GM19463 (cell line): Measurements from ENCODE around the gene CNTNAP4.

Experiments
- ATAC-seq: cut with Tn5 transposase; IDR thresholded peaks from one replicate; pipeline ENCODE4 v1.9.1; 2021; ENCODE audit warnings: mild to moderate bottlenecking, moderate library complexity; ENCODE audit not compliant: unreplicated experiment

The CNTNAP4 gene

GRCh38 chr16:76303637-76304314 is 26.6 kb downstream of the CNTNAP4 start:
- no peak for ATAC-seq

- ATAC-seq: no peak
Measured at GRCh38 chr16:76309639-76310335, 32.6 kb downstream of the CNTNAP4 start.

- no peak for ATAC-seq
Measured at GRCh38 chr16:76311260-76311659, 34.1 kb downstream of the CNTNAP4 start.

- no peak for ATAC-seq
Measured at GRCh38 chr16:76318565-76318964, 41.4 kb downstream of the CNTNAP4 start.

- ATAC-seq: no peak
Measured at GRCh38 chr16:76329106-76329505, 51.9 kb downstream of the CNTNAP4 start.

- ATAC-seq: no peak
Measured at GRCh38 chr16:76335180-76335974, 58.2 kb downstream of the CNTNAP4 start.

- no peak for ATAC-seq
Measured at GRCh38 chr16:76336112-76336511, 58.9 kb downstream of the CNTNAP4 start.

GRCh38 chr16:76338472-76338871 is 61.3 kb downstream of the CNTNAP4 start:
- ATAC-seq: no peak

GRCh38 chr16:76343769-76344168 is 66.6 kb downstream of the CNTNAP4 start:
- no peak for ATAC-seq

GRCh38 chr16:76345163-76345661 is 68.0 kb downstream of the CNTNAP4 start:
- ATAC-seq: no peak

- ATAC-seq: no peak
Measured at GRCh38 chr16:76346210-76346609, 69.0 kb downstream of the CNTNAP4 start.

GRCh38 chr16:76351441-76351840 is 74.2 kb downstream of the CNTNAP4 start:
- ATAC-seq: no peak

- no peak for ATAC-seq
Measured at GRCh38 chr16:76360404-76360803, 83.2 kb downstream of the CNTNAP4 start.

- ATAC-seq: no peak
Measured at GRCh38 chr16:76370344-76370743, 93.1 kb downstream of the CNTNAP4 start.

GRCh38 chr16:76371441-76371840 is 94.2 kb downstream of the CNTNAP4 start:
- ATAC-seq: no peak

GRCh38 chr16:76373998-76374397 is 96.8 kb downstream of the CNTNAP4 start:
- no peak for ATAC-seq

- ATAC-seq: no peak
Measured at GRCh38 chr16:76376988-76377387, 99.8 kb downstream of the CNTNAP4 start.

- no peak for ATAC-seq
Measured at GRCh38 chr16:76378020-76378419, 100.8 kb downstream of the CNTNAP4 start.

- ATAC-seq: no peak
Measured at GRCh38 chr16:76381096-76381495, 103.9 kb downstream of the CNTNAP4 start.

GRCh38 chr16:76385601-76386230 is 108.5 kb downstream of the CNTNAP4 start:
- no peak for ATAC-seq

- ATAC-seq: no peak
Measured at GRCh38 chr16:76386784-76387183, 109.6 kb downstream of the CNTNAP4 start.
